Measurements from ENCODE around the gene LSR.

Gene LSR

GRCh38 chr19:35306473-35307246, 57.9 kb downstream of the LSR start:
- DNase-seq = peak; percentile 20

- no peak for DNase-seq
These were observed 59.1 kb downstream of the LSR start for GRCh38 chr19:35307931-35308330.

DNA sequence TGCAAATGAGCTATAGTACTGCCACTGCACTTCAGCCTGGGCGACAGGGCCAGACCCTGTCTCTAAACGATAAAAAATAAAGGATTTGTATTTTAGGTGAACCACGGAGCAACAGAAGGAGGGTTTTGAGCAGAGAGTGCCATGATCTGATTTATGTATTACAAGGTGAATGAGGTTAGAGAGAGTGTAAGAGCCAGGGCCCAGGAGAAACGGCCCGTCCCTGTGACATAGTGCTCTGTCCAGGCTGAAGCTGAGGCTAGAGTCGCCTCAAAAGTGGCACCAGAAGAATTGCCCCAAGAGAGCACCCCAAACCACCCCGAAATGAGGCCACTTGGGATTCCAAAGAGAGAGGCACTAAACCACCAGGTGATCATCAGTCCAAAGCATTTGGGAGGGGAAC, 60.1 kb downstream of the LSR start:
- DNase-seq = no peak

DNA sequence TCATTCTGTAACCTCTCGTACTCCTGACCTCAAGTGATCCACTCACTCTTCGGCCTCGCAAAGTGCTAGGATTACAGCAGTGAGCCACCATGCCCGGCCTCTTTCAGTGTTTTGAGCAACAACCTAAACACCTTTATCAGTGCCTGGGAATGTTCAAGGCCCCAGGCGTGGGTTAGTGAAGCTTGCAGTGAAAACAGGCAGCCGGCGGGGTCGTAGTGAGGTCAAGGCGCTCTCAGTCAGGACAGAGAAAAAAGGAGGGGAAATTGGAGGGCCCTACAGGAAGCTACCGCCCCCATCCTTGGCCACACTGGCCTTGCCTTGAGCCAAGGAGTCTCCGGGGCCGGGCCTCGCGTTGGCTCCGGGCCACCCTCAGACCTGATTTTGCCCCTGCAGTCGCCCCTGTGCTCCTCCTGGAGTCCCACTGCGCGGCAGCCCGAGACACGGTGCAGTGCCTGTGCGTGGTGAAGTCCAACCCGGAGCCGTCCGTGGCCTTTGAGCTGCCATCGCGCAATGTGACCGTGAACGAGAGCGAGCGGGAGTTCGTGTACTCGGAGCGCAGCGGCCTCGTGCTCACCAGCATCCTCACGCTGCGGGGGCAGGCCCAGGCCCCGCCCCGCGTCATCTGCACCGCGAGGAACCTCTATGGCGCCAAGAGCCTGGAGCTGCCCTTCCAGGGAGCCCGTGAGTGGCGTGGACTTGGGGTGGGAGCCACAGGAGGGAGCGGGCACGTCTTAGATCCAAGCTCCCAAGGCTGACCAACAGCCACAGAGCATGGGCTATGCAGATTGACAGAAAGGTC, 60.9 kb downstream of the LSR start:
- DNase-seq = no peak

- no peak for DNase-seq
These were observed 61.5 kb downstream of the LSR start for GRCh38 chr19:35310331-35310730.

- DNase-seq = no peak
These were observed 62.1 kb downstream of the LSR start for GRCh38 chr19:35310811-35311465.

DNA sequence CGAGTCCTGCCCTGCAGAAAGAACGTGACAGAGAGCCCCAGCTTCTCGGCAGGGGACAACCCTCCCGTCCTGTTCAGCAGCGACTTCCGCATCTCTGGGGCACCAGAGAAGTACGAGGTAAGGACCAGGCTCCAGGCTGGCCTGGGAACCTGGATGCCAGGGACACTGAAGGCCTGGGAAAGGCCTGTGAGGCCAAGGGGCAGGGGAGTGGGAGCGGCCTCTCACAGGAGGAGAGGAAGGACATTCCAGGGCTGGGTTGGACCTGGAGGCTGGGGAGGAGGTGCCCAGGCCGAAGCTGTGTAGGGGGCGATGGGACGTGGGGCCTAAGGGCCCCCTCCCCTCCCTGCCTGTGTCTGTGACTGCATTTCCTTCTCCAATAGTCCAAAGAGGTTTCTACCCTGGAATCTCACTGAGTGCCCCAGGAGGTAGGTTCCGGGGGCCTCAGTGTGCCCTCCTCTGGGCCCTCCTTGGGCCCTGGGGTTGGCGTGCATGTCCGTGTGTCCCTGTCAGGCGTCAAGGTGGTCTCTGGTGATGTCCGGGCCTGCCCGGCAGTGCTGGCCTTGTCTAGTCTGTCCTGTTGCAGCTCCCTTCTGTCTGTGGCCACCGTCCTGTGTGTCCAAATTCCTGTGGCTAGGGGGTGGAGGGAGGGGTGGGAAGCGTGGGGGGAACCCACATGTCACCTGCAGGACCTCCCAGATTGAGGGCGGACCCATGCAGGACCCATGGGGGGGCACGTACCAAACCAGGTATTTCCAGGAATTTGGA, 63.3 kb downstream of the LSR start:
- DNase-seq = no peak

GRCh38 chr19:35313587-35313986, 64.8 kb downstream of the LSR start:
- peak; percentile 28 for DNase-seq

- DNase-seq = no peak
These were observed 65.2 kb downstream of the LSR start for GRCh38 chr19:35314031-35314430.

GRCh38 chr19:35314858-35315470, 66.2 kb downstream of the LSR start:
- no peak for DNase-seq

DNA sequence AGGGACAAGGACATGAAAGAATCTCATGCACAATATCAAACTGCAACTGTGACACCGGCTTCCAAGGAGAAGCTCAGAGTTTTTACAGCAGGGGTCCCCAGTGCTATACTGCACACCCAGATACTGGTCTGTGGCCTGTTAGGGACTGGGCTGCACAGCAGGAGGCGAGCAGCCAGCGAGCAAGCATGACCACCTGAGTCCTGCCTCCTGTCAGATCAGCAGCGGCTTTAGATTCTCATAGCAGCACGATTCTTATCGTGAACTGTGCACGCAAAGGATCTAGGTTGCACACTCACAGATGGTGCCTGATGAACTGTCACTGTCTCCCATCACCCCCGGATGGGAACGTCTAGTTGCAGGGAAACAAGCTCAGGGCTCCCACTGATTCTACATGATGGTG, 67.1 kb downstream of the LSR start:
- DNase-seq = no peak

DNA sequence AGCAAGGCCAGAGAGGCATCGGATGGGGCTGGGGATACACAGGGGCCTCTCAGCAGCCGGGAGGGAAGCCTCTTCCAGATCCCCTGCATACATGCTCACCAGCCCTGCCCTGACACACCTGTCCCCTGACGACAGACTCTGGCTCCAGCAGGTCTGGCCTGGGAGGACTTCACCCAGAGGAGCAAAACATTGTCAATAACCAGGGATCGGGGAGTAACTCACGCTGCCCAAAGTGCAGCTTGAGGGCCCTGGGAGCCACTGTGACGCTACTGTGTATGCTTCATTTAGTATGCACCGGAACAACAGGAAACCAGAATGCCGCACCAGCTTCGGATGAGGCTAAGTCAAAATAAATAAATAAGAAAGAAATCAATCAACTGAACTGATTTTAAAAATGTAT, 67.8 kb downstream of the LSR start:
- no peak for DNase-seq
